B cell (primary cell): ENCODE data around the gene JARID2.

Experiments used
- EZH2 ChIP-seq: IDR thresholded peaks from 2 replicates; pipeline ENCODE4 v1.6.1; 2012; ENCODE audit warnings: borderline replicate concordance, low read depth, mild to moderate bottlenecking, moderate library complexity, low read length; ENCODE audit not compliant: insufficient read depth, poor library complexity, severe bottlenecking
- TF ChIP-seq, protein P1 (sequence below): fragments of 200-600 bp; IDR thresholded peaks from one replicate; pipeline ENCODE4 v1.8.0; 2022; ENCODE audit warnings: antibody characterized with exemption, mild to moderate bottlenecking

DNA sequence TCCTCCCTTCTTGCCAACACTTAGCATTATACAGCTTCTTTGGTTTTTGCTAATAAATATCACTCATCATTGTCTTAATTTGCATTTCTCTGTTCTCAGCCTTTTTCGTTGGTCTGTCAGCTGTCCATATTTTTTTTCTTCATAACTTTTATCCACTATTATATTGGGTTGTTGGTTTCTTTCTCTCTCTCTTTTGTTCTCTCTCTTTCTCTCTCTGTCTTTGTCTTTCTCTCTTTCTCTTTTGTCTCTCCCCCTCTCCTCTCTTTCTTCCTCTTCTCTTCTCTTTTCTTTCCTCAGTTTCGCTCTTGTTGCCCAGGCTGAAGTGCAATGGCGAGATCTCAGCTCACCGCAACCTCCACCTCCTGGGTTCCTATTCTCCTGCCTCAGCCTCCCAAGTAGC lies 36.5 kb downstream of the JARID2 start:
- TF ChIP-seq, protein P1, sequence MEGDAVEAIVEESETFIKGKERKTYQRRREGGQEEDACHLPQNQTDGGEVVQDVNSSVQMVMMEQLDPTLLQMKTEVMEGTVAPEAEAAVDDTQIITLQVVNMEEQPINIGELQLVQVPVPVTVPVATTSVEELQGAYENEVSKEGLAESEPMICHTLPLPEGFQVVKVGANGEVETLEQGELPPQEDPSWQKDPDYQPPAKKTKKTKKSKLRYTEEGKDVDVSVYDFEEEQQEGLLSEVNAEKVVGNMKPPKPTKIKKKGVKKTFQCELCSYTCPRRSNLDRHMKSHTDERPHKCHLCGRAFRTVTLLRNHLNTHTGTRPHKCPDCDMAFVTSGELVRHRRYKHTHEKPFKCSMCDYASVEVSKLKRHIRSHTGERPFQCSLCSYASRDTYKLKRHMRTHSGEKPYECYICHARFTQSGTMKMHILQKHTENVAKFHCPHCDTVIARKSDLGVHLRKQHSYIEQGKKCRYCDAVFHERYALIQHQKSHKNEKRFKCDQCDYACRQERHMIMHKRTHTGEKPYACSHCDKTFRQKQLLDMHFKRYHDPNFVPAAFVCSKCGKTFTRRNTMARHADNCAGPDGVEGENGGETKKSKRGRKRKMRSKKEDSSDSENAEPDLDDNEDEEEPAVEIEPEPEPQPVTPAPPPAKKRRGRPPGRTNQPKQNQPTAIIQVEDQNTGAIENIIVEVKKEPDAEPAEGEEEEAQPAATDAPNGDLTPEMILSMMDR, result no peak
- TF ChIP-seq EZH2, result no peak
